ENCODE data around the gene TOX2.

Gene TOX2

GRCh38 chr20:44023515-44024371, 109.1 kb downstream of the TOX2 start:
- no peak for DNase-seq

GRCh38 chr20:44024820-44025580, 110.3 kb downstream of the TOX2 start:
- no peak for DNase-seq

GRCh38 chr20:44025756-44026155, 111.1 kb downstream of the TOX2 start:
- DNase-seq: no peak

- no peak for DNase-seq
Measured at GRCh38 chr20:44026647-44027342, 112.1 kb downstream of the TOX2 start.

- no peak for DNase-seq
Measured at GRCh38 chr20:44027343-44028002, 112.8 kb downstream of the TOX2 start.

GRCh38 chr20:44028003-44028730, 113.5 kb downstream of the TOX2 start:
- no peak for DNase-seq

GRCh38 chr20:44028868-44029847, 114.5 kb downstream of the TOX2 start:
- DNase-seq: no peak

- DNase-seq: no peak
Measured at GRCh38 chr20:44029848-44030230, 115.2 kb downstream of the TOX2 start.

- DNase-seq: no peak
Measured at GRCh38 chr20:44030394-44030793, 115.7 kb downstream of the TOX2 start.

GRCh38 chr20:44031001-44031574, 116.4 kb downstream of the TOX2 start:
- DNase-seq: no peak

GRCh38 chr20:44031781-44032582, 117.3 kb downstream of the TOX2 start:
- DNase-seq: no peak

GRCh38 chr20:44032583-44033331, 118.1 kb downstream of the TOX2 start:
- DNase-seq: no peak

- DNase-seq: no peak
Measured at GRCh38 chr20:44033344-44033743, 118.7 kb downstream of the TOX2 start.

- DNase-seq: no peak
Measured at GRCh38 chr20:44033873-44034272, 119.2 kb downstream of the TOX2 start.

GRCh38 chr20:44034451-44034850, 119.8 kb downstream of the TOX2 start:
- no peak for DNase-seq

GRCh38 chr20:44034965-44035635, 120.4 kb downstream of the TOX2 start:
- DNase-seq: no peak

GRCh38 chr20:44035924-44036323, 121.3 kb downstream of the TOX2 start:
- no peak for DNase-seq

- DNase-seq: no peak
Measured at GRCh38 chr20:44036441-44036840, 121.8 kb downstream of the TOX2 start.
